ENCODE data around the gene NECAB2.

The NECAB2 gene

GRCh38 chr16:83968306-83968851 lies 335 bp downstream of the NECAB2 start:
- no peak for DNase-seq

GRCh38 chr16:83968891-83969649 lies 1.0 kb downstream of the NECAB2 start:
- no peak for DNase-seq

DNA sequence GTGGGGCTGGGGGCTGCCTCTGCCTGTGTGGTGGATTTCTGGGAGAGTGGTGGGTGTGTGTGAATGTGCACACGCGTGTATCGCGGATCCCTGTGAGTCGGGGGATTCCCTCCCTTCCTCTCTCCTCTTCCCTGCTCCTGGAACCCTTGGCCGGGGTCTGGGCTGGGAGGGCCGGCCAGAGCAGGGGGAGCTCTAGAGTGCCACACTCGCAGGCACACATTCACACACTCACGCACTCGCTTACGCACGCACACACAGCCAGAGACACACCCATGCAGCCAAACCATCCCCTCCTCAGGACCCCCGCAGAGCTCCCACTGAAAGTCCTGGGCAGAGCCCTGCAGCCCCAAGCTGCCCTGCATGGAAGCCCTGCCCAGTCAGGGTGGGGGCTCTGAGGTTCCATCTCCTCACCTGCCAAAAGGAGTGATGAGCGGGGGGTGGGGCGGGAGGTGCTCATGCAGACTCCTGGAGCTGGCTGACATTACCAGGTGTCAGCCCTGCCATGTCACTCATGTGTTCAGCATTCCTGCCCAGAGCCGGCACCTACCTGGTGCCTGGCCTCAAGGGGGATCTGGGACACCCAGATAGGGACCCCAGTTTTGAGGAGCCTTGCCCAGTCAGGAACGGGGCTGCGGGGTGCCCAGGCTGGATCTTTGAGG lies 1.9 kb downstream of the NECAB2 start:
- no peak for DNase-seq

- no peak for DNase-seq
These were observed 2.4 kb downstream of the NECAB2 start for GRCh38 chr16:83970430-83970815.

DNA sequence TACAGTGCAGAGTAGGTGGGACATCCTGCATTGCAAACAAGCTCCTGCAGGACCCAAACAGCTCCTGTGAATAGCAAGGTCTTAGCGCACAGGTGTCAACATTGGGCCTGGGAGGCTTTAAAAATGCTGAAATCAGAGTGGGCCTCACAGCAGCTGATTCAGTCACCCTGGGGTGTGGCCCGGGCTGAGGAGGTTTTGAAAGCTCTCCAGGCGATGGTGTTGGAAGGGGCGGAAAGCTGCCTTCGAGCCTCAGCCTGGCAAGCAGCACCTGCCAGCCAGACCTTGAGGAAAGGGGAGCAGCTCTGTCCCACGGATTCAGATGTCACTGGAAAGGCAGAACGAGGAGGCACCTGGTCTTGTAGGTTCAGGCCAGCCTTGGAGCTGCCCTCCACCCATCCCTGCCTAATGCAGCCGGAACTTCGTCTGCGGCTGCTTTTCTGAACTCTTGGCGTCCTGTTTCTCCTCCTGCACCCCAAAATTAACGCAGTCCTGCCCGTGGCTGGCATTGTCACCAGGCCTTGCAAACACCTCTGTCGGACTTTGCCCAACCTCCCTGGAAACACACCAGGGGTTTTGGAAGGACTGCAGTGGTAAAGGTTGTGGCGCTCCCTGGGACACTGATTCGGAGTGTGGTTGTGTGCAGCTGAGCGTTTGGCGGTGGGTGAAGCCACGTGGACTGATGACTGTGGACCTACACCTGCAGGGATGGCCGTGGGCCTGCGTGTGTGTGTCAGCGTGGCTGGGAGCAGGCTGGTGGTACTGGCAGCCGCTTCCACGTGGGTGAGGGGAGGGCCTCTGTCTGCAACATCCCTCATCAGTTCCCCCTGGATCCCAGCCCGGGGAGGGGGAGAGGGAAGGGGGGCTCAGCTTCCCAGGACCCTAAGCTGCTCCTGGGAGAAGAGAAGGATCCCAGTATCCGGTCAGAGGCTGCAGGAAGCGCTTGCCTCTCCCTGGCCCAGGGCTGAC lies 3.4 kb downstream of the NECAB2 start:
- no peak for DNase-seq

GRCh38 chr16:83972256-83973008 lies 4.4 kb downstream of the NECAB2 start:
- DNase-seq: no peak

- no peak for DNase-seq
These were observed 5.0 kb downstream of the NECAB2 start for GRCh38 chr16:83973077-83973476.

DNA sequence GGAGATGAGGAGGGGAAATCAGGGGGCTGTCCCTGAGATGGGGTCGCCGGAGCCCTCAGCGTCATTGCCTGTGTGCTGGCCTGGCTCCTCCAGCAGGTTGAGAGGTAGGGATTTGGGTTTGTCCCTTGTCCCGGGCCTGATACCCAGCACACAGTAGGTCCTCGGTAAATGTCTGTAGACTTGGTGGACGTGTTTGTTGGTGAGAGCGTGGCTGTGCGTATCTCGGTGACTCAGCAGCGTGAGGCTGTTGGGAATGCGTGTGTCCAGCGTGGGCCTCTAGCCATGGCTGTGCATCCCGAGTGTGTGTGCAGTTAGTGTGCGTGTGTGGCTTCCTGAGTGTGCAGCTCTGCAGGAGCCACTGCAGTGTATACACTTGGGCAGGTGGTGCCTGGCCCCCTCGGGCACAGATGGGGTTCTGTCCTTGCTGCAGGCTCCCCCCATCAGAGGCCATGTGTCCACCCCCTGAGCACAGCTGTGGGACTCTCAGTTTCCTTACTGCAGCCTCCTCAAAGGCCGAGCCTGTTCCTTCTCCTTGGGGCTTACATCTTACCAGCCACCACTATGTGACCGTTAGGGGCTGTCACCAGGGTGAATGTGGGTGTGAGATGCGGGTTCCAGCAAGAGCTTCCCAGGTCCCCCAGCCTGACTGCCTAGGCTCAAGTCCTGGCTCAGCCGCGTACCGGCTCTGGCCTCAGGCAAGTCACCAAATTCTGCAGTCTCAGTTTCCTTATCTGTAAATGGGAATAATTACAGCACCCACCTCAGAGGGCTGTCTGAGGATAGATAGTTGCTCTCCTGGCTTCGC lies 5.7 kb downstream of the NECAB2 start:
- DNase-seq: no peak

- DNase-seq: no peak
These were observed 6.4 kb downstream of the NECAB2 start for GRCh38 chr16:83974475-83974874.

GRCh38 chr16:83975590-83976260 lies 7.7 kb downstream of the NECAB2 start:
- no peak for DNase-seq

- no peak for DNase-seq
These were observed 9.2 kb downstream of the NECAB2 start for GRCh38 chr16:83977056-83977815.

GRCh38 chr16:83978401-83978904 lies 10.4 kb downstream of the NECAB2 start:
- no peak for DNase-seq

GRCh38 chr16:83979441-83979840 lies 11.4 kb downstream of the NECAB2 start:
- DNase-seq: no peak

DNA sequence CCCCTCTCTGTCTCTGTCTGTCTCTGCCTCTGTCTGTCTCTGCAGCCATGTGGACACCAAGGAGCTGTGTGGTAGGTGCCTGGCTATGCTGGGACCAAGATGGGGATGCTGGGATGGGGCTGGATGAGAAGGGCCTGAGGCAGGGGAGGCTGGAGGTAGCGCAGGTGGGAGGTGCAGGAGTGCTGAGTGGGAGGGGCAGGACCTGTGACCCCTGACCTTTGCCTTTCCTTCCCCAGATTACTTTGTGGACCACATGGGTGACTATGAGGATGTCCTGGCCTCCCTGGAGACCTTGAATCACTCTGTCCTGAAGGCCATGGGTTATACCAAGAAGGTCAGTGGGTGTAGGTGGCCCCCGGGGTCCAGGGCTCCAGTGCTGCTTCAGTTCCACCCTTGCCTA lies 12.8 kb downstream of the NECAB2 start:
- no peak for DNase-seq

DNA sequence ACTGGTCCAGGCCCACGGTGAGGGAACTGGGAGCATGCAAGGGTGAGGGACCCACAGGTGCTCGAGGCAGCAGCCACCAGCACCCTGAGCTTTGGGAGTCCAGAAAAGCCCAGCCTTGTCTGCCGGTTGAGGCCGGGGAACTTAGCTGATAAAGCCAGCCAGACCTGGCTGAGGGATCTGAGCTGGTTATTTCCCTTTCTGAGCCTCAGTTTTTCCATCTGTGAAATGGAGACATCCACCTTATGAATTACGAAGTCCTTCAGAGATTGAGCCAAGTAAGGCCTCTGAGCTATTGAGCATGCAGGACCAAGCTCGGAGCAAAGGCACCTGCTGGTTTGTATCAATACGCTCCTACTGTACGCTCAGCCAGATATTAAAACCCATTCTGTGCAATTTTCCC lies 13.8 kb downstream of the NECAB2 start:
- no peak for DNase-seq

- DNase-seq: no peak
These were observed 15.4 kb downstream of the NECAB2 start for GRCh38 chr16:83983491-83983890.

- no peak for DNase-seq
These were observed 21.3 kb downstream of the NECAB2 start for GRCh38 chr16:83989300-83989699.

DNA sequence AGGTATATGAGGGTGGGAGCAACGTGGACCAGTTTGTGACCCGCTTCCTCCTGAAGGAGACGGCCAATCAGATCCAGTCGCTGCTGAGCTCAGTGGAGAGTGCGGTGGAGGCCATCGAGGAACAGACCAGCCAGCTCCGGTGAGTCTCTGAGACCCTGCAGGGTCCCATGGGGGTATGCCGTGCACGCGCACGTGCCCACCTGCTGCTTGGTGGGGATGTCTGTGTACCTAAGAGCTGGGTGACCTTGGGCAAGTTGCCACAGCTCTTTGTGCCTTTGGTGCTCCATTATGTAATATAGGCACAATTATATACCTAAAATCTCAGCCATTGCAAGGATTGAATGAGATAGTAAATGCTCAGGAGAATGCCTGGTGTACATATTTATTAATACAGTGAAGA lies 22.4 kb downstream of the NECAB2 start:
- no peak for DNase-seq

GRCh38 chr16:83992624-83993023 lies 24.6 kb downstream of the NECAB2 start:
- DNase-seq: no peak

DNA sequence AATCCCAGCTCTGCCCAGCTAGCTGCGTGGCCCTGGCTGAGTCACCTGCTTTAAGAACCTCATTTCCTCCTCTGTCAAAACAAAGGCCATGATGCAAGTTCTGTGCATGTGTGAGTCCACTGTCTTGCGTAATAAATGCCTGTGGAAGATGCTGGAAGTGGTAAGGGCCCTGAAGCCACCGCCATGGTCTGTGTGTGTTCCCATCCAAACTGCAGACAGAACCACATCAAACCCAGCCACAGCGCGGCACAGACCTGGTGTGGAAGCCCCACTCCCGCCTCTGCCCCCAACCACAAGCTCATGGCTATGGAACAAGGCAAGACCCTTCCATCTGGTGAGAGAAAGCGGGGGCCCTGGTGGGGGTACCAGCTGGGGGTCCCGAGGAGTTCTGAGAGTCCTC lies 26.0 kb downstream of the NECAB2 start:
- peak in 1 of 2 donors; percentile 61 for DNase-seq

Data from CD4-positive, alpha-beta T cell treated with Interleukin-1 beta for 1 hour (primary cell).